ENCODE measurements around the gene SPATA31E1. TPM values are rescaled to one million over a fixed set of nuclear protein-coding genes. Genes with fewer than 3 reads are reported as not detected.

Gene SPATA31E1
- total and polyA plus RNA-seq, 7 donors: not detected

GRCh38 chr9:87865626-87866025 is 17.1 kb upstream of the SPATA31E1 start:
- intact Hi-C loops (cut with DNase I): no loop called here
- TF ChIP-seq CTCF (IDR thresholded peaks at IDR 0.05): no peak
- no peaks in the 10 kb centered on the region for H3K36me3 ChIP-seq (ENCODE audit: insufficient read depth in 1 of 2, low read depth in 1 of 2)
- DNase-seq (no peak), ATAC-seq (no peak)
- H3K4me1 ChIP-seq: no peaks in the 10 kb centered on the region
- H3K9me3 ChIP-seq: peaks cover 12% of the 10 kb centered on the region
- H3K27ac ChIP-seq: no peak overlapping the region
- WGBS, 3 donors: 67 to 82% (median 69%) methylated on average over 3 of the region's 3 CpGs
- H3K4me3 ChIP-seq: no peak overlapping the region
- H3K27me3 ChIP-seq (ENCODE audit: insufficient read depth in 3 of 3, low read length in 2 of 3): no peaks in the 10 kb centered on the region

- ATAC-seq (no peak), DNase-seq (no peak)
- no peaks in the 10 kb centered on the region for H3K9me3 ChIP-seq
- H3K4me1 ChIP-seq: no peaks in the 10 kb centered on the region
- intact Hi-C loops (cut with DNase I): no loop called here
- no peaks in the 10 kb centered on the region for H3K36me3 ChIP-seq (ENCODE audit: insufficient read depth in 1 of 2, low read depth in 1 of 2)
- no peaks in the 10 kb centered on the region for H3K27me3 ChIP-seq (ENCODE audit: insufficient read depth in 3 of 3, low read length in 2 of 3)
- no peak overlapping the region for H3K27ac ChIP-seq
- H3K4me3 ChIP-seq: no peak overlapping the region
- 72 to 84% (median 76%) methylated on average over 7 of the region's 7 CpGs for WGBS, 3 donors
- no peak for TF ChIP-seq CTCF (IDR thresholded peaks at IDR 0.05)
Observed at GRCh38 chr9:87867391-87867790, 15.3 kb upstream of the SPATA31E1 start.

GRCh38 chr9:87868175-87868574 is 14.5 kb upstream of the SPATA31E1 start:
- Histone ChIP-seq H3K36me3 (ENCODE audit: insufficient read depth in 1 of 2, low read depth in 1 of 2) (no peaks in the 10 kb centered on the region), H3K4me3 (no peak overlapping the region), H3K27me3 (ENCODE audit: insufficient read depth in 3 of 3, low read length in 2 of 3) (no peaks in the 10 kb centered on the region), H3K9me3 (no peaks in the 10 kb centered on the region), H3K27ac (no peak overlapping the region), H3K4me1 (no peaks in the 10 kb centered on the region)
- ATAC-seq (no peak), DNase-seq (no peak)
- 92 to 97% (median 93%) methylated on average over 9 of the region's 9 CpGs for WGBS, 3 donors
- intact Hi-C loops (cut with DNase I): no loop called here
- no peak for TF ChIP-seq CTCF (IDR thresholded peaks at IDR 0.05)

- Histone ChIP-seq H3K9me3 (no peaks in the 10 kb centered on the region), H3K27ac (no peak overlapping the region), H3K36me3 (ENCODE audit: insufficient read depth in 1 of 2, low read depth in 1 of 2) (no peaks in the 10 kb centered on the region), H3K4me1 (no peaks in the 10 kb centered on the region), H3K4me3 (no peak overlapping the region), H3K27me3 (ENCODE audit: insufficient read depth in 3 of 3, low read length in 2 of 3) (no peaks in the 10 kb centered on the region)
- 77 to 88% (median 82%) methylated on average over 3 of the region's 3 CpGs for WGBS, 3 donors
- DNase-seq (no peak), ATAC-seq (no peak)
- TF ChIP-seq CTCF (IDR thresholded peaks at IDR 0.05): no peak
- intact Hi-C loops (cut with DNase I): no loop called here
Observed at GRCh38 chr9:87868635-87869034, 14.0 kb upstream of the SPATA31E1 start.

- WGBS, 3 donors: 86 to 92% (median 89%) methylated on average over 9 to 11 of the region's 11 CpGs
- ATAC-seq (no peak), DNase-seq (no peak)
- Histone ChIP-seq H3K36me3 (ENCODE audit: insufficient read depth in 1 of 2, low read depth in 1 of 2) (no peaks in the 10 kb centered on the region), H3K4me3 (no peak overlapping the region), H3K9me3 (no peaks in the 10 kb centered on the region), H3K27ac (no peak overlapping the region), H3K27me3 (ENCODE audit: insufficient read depth in 3 of 3, low read length in 2 of 3) (no peaks in the 10 kb centered on the region), H3K4me1 (no peaks in the 10 kb centered on the region)
- no peak for TF ChIP-seq CTCF (IDR thresholded peaks at IDR 0.05)
- intact Hi-C loops (cut with DNase I): no loop called here
Observed at GRCh38 chr9:87869082-87869481, 13.6 kb upstream of the SPATA31E1 start.

Data from psoas muscle (tissue), 8 donors.